Measurements from ENCODE around the gene BCL11A.

DNA sequence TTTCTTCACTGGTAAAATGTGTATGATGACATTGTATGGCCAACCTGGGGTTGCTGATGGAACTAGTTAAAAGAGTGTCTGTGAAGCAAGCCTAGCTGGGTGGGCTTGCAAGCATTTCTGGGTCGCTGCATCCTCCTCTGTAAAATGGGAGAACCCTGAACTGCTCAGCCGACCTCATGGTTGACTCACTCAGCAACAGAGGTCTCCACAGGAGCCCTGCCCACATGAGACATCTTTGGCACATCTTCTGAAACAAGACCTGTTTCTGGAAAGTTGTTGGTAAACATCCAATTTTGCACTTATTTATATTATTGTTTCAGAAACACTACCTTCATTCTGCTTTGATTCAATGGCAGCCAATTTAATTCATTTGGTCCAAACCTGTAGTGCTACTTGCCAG, 52.6 kb downstream of the BCL11A start:
- TF ChIP-seq CTCF (IDR thresholded peaks at IDR 0.05; ENCODE audit: low read depth, low read length, poor library complexity, severe bottlenecking) (no peak), EZH2phosphoT487 (IDR thresholded peaks at IDR 0.05; ENCODE audit: borderline replicate concordance, low read length) (no peak)

All from DOHH2 (cell line).